H7 (cell line): ENCODE results near the gene SERINC2. TPM values are rescaled to one million over a fixed set of nuclear protein-coding genes. Genes with fewer than 3 reads are reported as not detected.

Experiments used
- total RNA-seq: library from RNA; depleted of rRNA; stranded (reverse); fragments of >200 nt; shearing (Covaris generic); gene quantifications from 2 replicates; pipeline ENCODE4 v1.2.3, GENCODE V29; 2014; rRNA removed

The SERINC2 gene
- total RNA-seq, 1 experiment from 2014 or later = 40.0 TPM

Other genes starting within 250 kb of the SERINC2 start
- gene NKAIN1, start 173.3 kb upstream of the SERINC2 start, total RNA-seq = 73.6 and 89.9 TPM in 2 replicates
- 325 and 375 TPM in 2 replicates for gene SNRNP40, start 116.4 kb upstream of the SERINC2 start, total RNA-seq
- 83.9 and 88.3 TPM in 2 replicates for gene ZCCHC17, start 116.2 kb upstream of the SERINC2 start, total RNA-seq
- gene FABP3, start 40.1 kb upstream of the SERINC2 start, total RNA-seq = 14.4 and 15.6 TPM in 2 replicates
- 11.5 and 14.2 TPM in 2 replicates for gene TINAGL1, start 163.3 kb downstream of the SERINC2 start, total RNA-seq
- not detected in 2 replicates for gene HCRTR1, start 204.5 kb downstream of the SERINC2 start, total RNA-seq
- 95.7 and 129 TPM in 2 replicates for gene PEF1, start 231.7 kb downstream of the SERINC2 start, total RNA-seq